Measurements from ENCODE around the gene MRPS12.

MRPS12 gene

GRCh38 chr19:38975861-38976271, 45.1 kb downstream of the MRPS12 start:
- DNase-seq (ENCODE audit: low read depth) = no peak
- TF ChIP-seq MAX (IDR thresholded peaks at IDR 0.05; ENCODE audit: low read depth, low read length) = no peak
- no peak for TF ChIP-seq POLR2A (IDR thresholded peaks at IDR 0.05; ENCODE audit: extremely low read depth, insufficient read length)
- no peak for TF ChIP-seq MYC (IDR thresholded peaks at IDR 0.05; ENCODE audit: low read depth, low read length)
- TF ChIP-seq CTCF (IDR thresholded peaks at IDR 0.05; ENCODE audit: low read depth, low read length) = no peak
- no peak overlapping the region for H3K4me3 ChIP-seq (ENCODE audit: low read depth, low read length)

GRCh38 chr19:38977445-38978325, 46.9 kb downstream of the MRPS12 start:
- H3K4me3 ChIP-seq (ENCODE audit: low read depth, low read length) = no peak overlapping the region
- TF ChIP-seq POLR2A (IDR thresholded peaks at IDR 0.05; ENCODE audit: extremely low read depth, insufficient read length) (no peak), MYC (IDR thresholded peaks at IDR 0.05; ENCODE audit: low read depth, low read length) (no peak), CTCF (IDR thresholded peaks at IDR 0.05; ENCODE audit: low read depth, low read length) (no peak), MAX (IDR thresholded peaks at IDR 0.05; ENCODE audit: low read depth, low read length) (no peak)
- DNase-seq (ENCODE audit: low read depth) = no peak

- TF ChIP-seq CTCF (IDR thresholded peaks at IDR 0.05; ENCODE audit: low read depth, low read length) (no peak), POLR2A (IDR thresholded peaks at IDR 0.05; ENCODE audit: extremely low read depth, insufficient read length) (no peak), MAX (IDR thresholded peaks at IDR 0.05; ENCODE audit: low read depth, low read length) (no peak), MYC (IDR thresholded peaks at IDR 0.05; ENCODE audit: low read depth, low read length) (no peak)
- DNase-seq (ENCODE audit: low read depth) = no peak
- H3K4me3 ChIP-seq (ENCODE audit: low read depth, low read length) = no peak overlapping the region
Observed at GRCh38 chr19:38978326-38978689, 47.6 kb downstream of the MRPS12 start.

GRCh38 chr19:38979812-38980211, 49.1 kb downstream of the MRPS12 start:
- TF ChIP-seq MAX (IDR thresholded peaks at IDR 0.05; ENCODE audit: low read depth, low read length) (no peak), CTCF (IDR thresholded peaks at IDR 0.05; ENCODE audit: low read depth, low read length) (no peak), POLR2A (IDR thresholded peaks at IDR 0.05; ENCODE audit: extremely low read depth, insufficient read length) (no peak), MYC (IDR thresholded peaks at IDR 0.05; ENCODE audit: low read depth, low read length) (no peak)

GRCh38 chr19:38980583-38981374, 50.0 kb downstream of the MRPS12 start:
- no peak for DNase-seq (ENCODE audit: low read depth)
- TF ChIP-seq MYC (IDR thresholded peaks at IDR 0.05; ENCODE audit: low read depth, low read length) (no peak), MAX (IDR thresholded peaks at IDR 0.05; ENCODE audit: low read depth, low read length) (no peak), CTCF (IDR thresholded peaks at IDR 0.05; ENCODE audit: low read depth, low read length) (no peak), POLR2A (IDR thresholded peaks at IDR 0.05; ENCODE audit: extremely low read depth, insufficient read length) (no peak)

More at GRCh38 chr19:38979812-38980211, 49.1 kb downstream of the MRPS12 start:
- DNase-seq (ENCODE audit: low read depth) = no peak
- H3K4me3 ChIP-seq (ENCODE audit: low read depth, low read length) = no peak overlapping the region

More at GRCh38 chr19:38980583-38981374, 50.0 kb downstream of the MRPS12 start:
- H3K4me3 ChIP-seq (ENCODE audit: low read depth, low read length) = no peak overlapping the region

Measured in NB4 (cell line).